Naive thymus-derived CD4-positive, alpha-beta T cell (primary cell): ENCODE data around the gene EVL. TPM values are rescaled to one million over a fixed set of nuclear protein-coding genes. Genes with fewer than 3 reads are reported as not detected.

Source experiments
- ATAC-seq: fragments of 150-1000 bp; cut with Tn5 transposase; 2 replicates; pipeline ENCODE4 v1.10.0; 2021; ENCODE audit warnings: mild to moderate bottlenecking, moderate library complexity
- CTCF ChIA-PET: fragments of 350-600 bp; sonication (Branson Sonifier 250); formaldehyde crosslinking; loops from one replicate; lab custom pipeline; 2021; ENCODE audit warnings: antibody characterized with exemption; lab: Charles Lee
- POLR2A ChIA-PET: fragments of 350-600 bp; sonication (Branson Sonifier 250); formaldehyde crosslinking; loops from one replicate; lab custom pipeline; 2021; ENCODE audit warnings: antibody characterized with exemption, inconsistent platforms; lab: Charles Lee
- DNase-seq, 9 donors: peaks; one replicate each; pipeline versions ENCODE4 v3.0.0 to v3.0.0-alpha.2; 2020 to 2022; ENCODE audit warnings: mixed read lengths in 1 of 9
- H3K27ac ChIP-seq: one replicate; pipeline ENCODE4 v1.7.0; 2013; ENCODE audit warnings: mild to moderate bottlenecking, low read depth, low read length, moderate library complexity
- H3K27me3 ChIP-seq, 2 donors: one replicate each; pipeline ENCODE4 v1.7.0; 2013; ENCODE audit warnings: low read length in 2 of 2, mild to moderate bottlenecking in 2 of 2, moderate library complexity in 2 of 2; ENCODE audit not compliant: control insufficient read depth in 2 of 2, insufficient read depth in 2 of 2
- H3K36me3 ChIP-seq, 3 experiments: 1 replicate in 2 of 3; 2 replicates in 1 of 3; pipeline ENCODE4 v1.7.0; 2013; ENCODE audit warnings: low read length in 3 of 3, mild to moderate bottlenecking in 3 of 3, moderate library complexity in 1 of 3; ENCODE audit not compliant: insufficient read depth in 3 of 3, control insufficient read depth in 2 of 3
- H3K4me1 ChIP-seq, 2 donors: one replicate each; pipeline ENCODE4 v1.7.0; 2013; ENCODE audit warnings: low read length in 2 of 2, mild to moderate bottlenecking in 2 of 2, moderate library complexity in 1 of 2; ENCODE audit not compliant: control insufficient read depth in 2 of 2, insufficient read depth in 2 of 2
- H3K4me3 ChIP-seq: 2 replicates; pipeline ENCODE4 v1.7.0; 2013; ENCODE audit warnings: mild to moderate bottlenecking, low read length
- H3K9me3 ChIP-seq, 3 experiments: 1 replicate in 2 of 3; 2 replicates in 1 of 3; pipeline ENCODE4 v1.7.0; 2013; ENCODE audit warnings: low read length in 3 of 3; ENCODE audit not compliant: control insufficient read depth in 2 of 3
- H3K27ac Mint-ChIP-seq, 9 donors: one replicate each; pipeline ENCODE4 v1.8.0; 2020 to 2022; ENCODE audit warnings: mixed read lengths in 9 of 9, mild to moderate bottlenecking in 8 of 9, moderate library complexity in 5 of 9, inconsistent platforms in 2 of 9
- H3K27me3 Mint-ChIP-seq, 5 donors: one replicate each; pipeline ENCODE4 v1.8.0; 2021 to 2022; ENCODE audit warnings: mixed read lengths in 5 of 5, mild to moderate bottlenecking in 1 of 5
- H3K36me3 Mint-ChIP-seq, 5 donors: one replicate each; pipeline ENCODE4 v1.8.0; 2020 to 2022; ENCODE audit warnings: mixed read lengths in 5 of 5, mild to moderate bottlenecking in 3 of 5, inconsistent platforms in 1 of 5
- H3K4me1 Mint-ChIP-seq, 7 donors: one replicate each; pipeline ENCODE4 v1.8.0; 2020 to 2022; ENCODE audit warnings: mixed read lengths in 7 of 7, mild to moderate bottlenecking in 3 of 7, inconsistent platforms in 1 of 7
- H3K4me3 Mint-ChIP-seq, 10 donors: one replicate each; pipeline ENCODE4 v1.8.0; 2020 to 2022; ENCODE audit warnings: mild to moderate bottlenecking in 10 of 10, mixed read lengths in 10 of 10, moderate library complexity in 6 of 10, inconsistent platforms in 2 of 10
- H3K9me3 Mint-ChIP-seq, 11 donors: one replicate each; pipeline ENCODE4 v1.8.0; 2020 to 2022; ENCODE audit warnings: mixed read lengths in 11 of 11, mild to moderate bottlenecking in 4 of 11, inconsistent platforms in 1 of 11, moderate library complexity in 1 of 11
- intact Hi-C, 2 donors: fragments of 100-400 bp; cut with micrococcal nuclease; formaldehyde crosslinking; loops; one replicate each; pipeline ENCODE4 v1.15.1; 2023
- polyA plus RNA-seq, 2 donors: library from polyadenylated mRNA; unstranded; fragments of 300-500 nt; fragmentation: Illumina TruSeq; gene quantifications; one replicate each; pipeline ENCODE4 v1.2.3, GENCODE V29; 2021
- total RNA-seq, 6 experiments: library from RNA in 5 of 6; stranded (reverse) in 5 of 6; gene quantifications; 1 replicate in 5 of 6; 2 replicates in 1 of 6; pipeline ENCODE4 v1.2.3 and lab custom pipeline; 2021 to 2026

Gene EVL
- total and polyA plus RNA-seq, 7 experiments from 2014 or later, result 163 to 1,469 (median 936) TPM

DNA sequence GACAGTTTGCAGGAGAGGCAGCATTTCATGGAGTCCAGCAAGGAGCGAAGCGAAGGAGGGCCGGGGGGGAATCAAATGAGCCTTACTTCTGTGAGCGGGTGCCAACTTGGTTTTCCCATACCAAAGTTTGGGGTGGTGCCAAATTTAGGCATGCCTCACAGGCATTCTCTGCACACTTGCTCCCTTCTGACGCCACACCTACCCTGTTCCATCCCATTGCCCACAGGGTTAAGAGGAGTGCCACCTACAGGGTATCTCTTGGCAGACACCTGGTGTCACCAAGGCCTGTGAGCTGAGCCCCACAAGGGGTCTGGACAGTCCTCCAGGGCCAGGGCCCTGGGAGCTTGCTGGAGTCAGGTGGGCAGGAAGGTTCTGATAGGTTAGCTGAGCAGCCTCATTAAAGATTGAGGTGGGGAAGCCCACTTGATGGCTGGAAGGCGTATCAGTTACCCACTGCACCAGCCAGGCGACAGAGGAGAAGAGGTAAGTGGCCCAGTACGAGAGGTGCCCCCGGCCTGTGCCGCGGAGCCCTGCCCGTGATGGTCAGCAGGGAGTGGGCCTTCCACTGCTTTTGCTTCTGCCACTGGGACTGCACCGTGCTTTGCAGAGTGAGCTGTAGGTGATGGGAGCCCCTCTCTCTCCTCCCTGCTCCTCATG lies 49.0 kb downstream of the EVL start:
- no peaks in the 10 kb centered on the region for H3K9me3 ChIP-seq
- peaks cover 0 to 16% of the 10 kb centered on the region in 2 donors for H3K4me1 ChIP-seq
- Mint-ChIP-seq H3K27ac (peak overlapping the region in 8 of 9 donors; percentile 28 to 93 (median 82)), H3K36me3 (peaks cover 19 to 42% (median 24%) of the 10 kb centered on the region in 5 donors), H3K4me3 (no peak overlapping the region), H3K4me1 (peaks cover 42 to 73% (median 50%) of the 10 kb centered on the region in 7 donors), H3K27me3 (no peaks in the 10 kb centered on the region), H3K9me3 (no peaks in the 10 kb centered on the region)
- H3K27me3 ChIP-seq, result no peaks in the 10 kb centered on the region
- ChIA-PET POLR2A (interaction anchor here (59.0 kb wide), 1 partner anchor 49 kb away, joined by 2344 read pairs; the partner anchor contains the start of gene EVL), CTCF (interaction anchor here (1.1 to 35.2 kb wide), 2 partner anchors 8 to 41 kb away, joined by 4 to 758 read pairs; partner anchors contain the start of gene EVL)
- DNase-seq (no peak), ATAC-seq (no peak)
- no peak overlapping the region for H3K4me3 ChIP-seq
- peaks cover 38 to 98% (median 41%) of the 10 kb centered on the region in 3 experiments for H3K36me3 ChIP-seq
- intact Hi-C loops, result no loop called here
- peak overlapping the region; percentile 56 for H3K27ac ChIP-seq

GRCh38 chr14:100115236-100115635 lies 50.0 kb downstream of the EVL start:
- CTCF ChIA-PET, result interaction anchor here (0.7 to 35.2 kb wide), 5 partner anchors 9 to 77 kb away, joined by 3 to 758 read pairs (median 4); partner anchors contain the start of gene EVL
- DNase-seq, result no peak
- no peaks in the 10 kb centered on the region for H3K9me3 Mint-ChIP-seq
- H3K27ac Mint-ChIP-seq, result peak overlapping the region in 7 of 9 donors; percentile 40 to 87 (median 67)
- intact Hi-C loops, result no loop called here
- H3K4me1 Mint-ChIP-seq, result peaks cover 42 to 70% (median 50%) of the 10 kb centered on the region in 7 donors
- no peak overlapping the region for H3K4me3 Mint-ChIP-seq
- Histone ChIP-seq H3K27ac (no peak overlapping the region), H3K36me3 (peaks cover 41 to 98% (median 42%) of the 10 kb centered on the region in 3 experiments), H3K4me1 (peaks cover 0 to 15% of the 10 kb centered on the region in 2 donors), H3K27me3 (no peaks in the 10 kb centered on the region), H3K4me3 (no peak overlapping the region), H3K9me3 (no peaks in the 10 kb centered on the region)
- ATAC-seq, result no peak
- POLR2A ChIA-PET, result interaction anchor here (59.0 kb wide), 1 partner anchor 50 kb away, joined by 2344 read pairs; the partner anchor contains the start of gene EVL
- peaks cover 19 to 37% (median 26%) of the 10 kb centered on the region in 5 donors for H3K36me3 Mint-ChIP-seq
- H3K27me3 Mint-ChIP-seq, result no peaks in the 10 kb centered on the region

GRCh38 chr14:100115726-100116125 lies 50.5 kb downstream of the EVL start:
- no peaks in the 10 kb centered on the region for H3K27me3 Mint-ChIP-seq
- H3K4me1 ChIP-seq, result peaks cover 0 to 15% of the 10 kb centered on the region in 2 donors
- no peaks in the 10 kb centered on the region for H3K9me3 ChIP-seq
- H3K27me3 ChIP-seq, result no peaks in the 10 kb centered on the region
- H3K36me3 Mint-ChIP-seq, result peaks cover 19 to 39% (median 30%) of the 10 kb centered on the region in 5 donors
- H3K4me3 ChIP-seq, result no peak overlapping the region
- peaks cover 44 to 69% (median 53%) of the 10 kb centered on the region in 7 donors for H3K4me1 Mint-ChIP-seq
- no peak for DNase-seq
- ChIA-PET CTCF (interaction anchor here (0.7 to 35.2 kb wide), 5 partner anchors 10 to 77 kb away, joined by 3 to 758 read pairs (median 4); partner anchors contain the start of gene EVL), POLR2A (interaction anchor here (59.0 kb wide), 1 partner anchor 51 kb away, joined by 2344 read pairs; the partner anchor contains the start of gene EVL)
- no peak for ATAC-seq
- H3K4me3 Mint-ChIP-seq, result no peak overlapping the region
- intact Hi-C loops, result no loop called here
- H3K9me3 Mint-ChIP-seq, result no peaks in the 10 kb centered on the region
- H3K27ac Mint-ChIP-seq, result peak overlapping the region in 7 of 9 donors; percentile 45 to 87 (median 67)
- no peak overlapping the region for H3K27ac ChIP-seq
- peaks cover 37 to 98% (median 42%) of the 10 kb centered on the region in 3 experiments for H3K36me3 ChIP-seq

DNA sequence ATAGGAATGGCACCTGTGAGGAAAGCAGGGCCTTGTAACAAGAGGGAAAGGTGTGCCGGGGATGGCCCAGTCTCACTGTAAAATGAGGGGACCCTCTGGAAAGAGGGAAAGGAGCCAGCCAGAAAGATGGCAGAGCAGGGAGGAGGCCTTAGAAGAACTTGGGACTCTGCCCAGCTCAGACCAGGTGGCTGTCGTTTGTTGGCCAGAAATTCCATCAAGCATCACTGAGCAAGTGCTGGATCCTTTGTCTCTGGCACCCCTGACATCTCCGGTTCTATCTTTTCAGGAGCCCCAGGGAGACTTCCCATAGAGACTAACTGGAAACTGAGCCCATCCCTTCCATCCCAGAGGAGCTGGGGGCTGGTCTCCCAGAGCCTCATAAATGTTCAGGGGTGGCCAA lies 50.9 kb downstream of the EVL start:
- Mint-ChIP-seq H3K27ac (peak overlapping the region in 7 of 9 donors; percentile 43 to 87 (median 75)), H3K27me3 (no peaks in the 10 kb centered on the region), H3K36me3 (peaks cover 19 to 41% (median 30%) of the 10 kb centered on the region in 5 donors), H3K4me1 (peaks cover 44 to 69% (median 53%) of the 10 kb centered on the region in 7 donors), H3K9me3 (no peaks in the 10 kb centered on the region), H3K4me3 (no peak overlapping the region)
- Histone ChIP-seq H3K4me3 (no peak overlapping the region), H3K27ac (no peak overlapping the region), H3K27me3 (no peaks in the 10 kb centered on the region), H3K4me1 (peaks cover 0 to 15% of the 10 kb centered on the region in 2 donors), H3K36me3 (peaks cover 37 to 99% (median 42%) of the 10 kb centered on the region in 3 experiments), H3K9me3 (no peaks in the 10 kb centered on the region)
- ChIA-PET CTCF (interaction anchor here (1.0 to 35.2 kb wide), 4 partner anchors 8 to 77 kb away, joined by 4 to 758 read pairs (median 8); partner anchors contain the start of gene EVL), POLR2A (interaction anchor here (59.0 kb wide), 1 partner anchor 51 kb away, joined by 2344 read pairs; the partner anchor contains the start of gene EVL)
- intact Hi-C loops, result no loop called here
- DNase-seq, result no peak
- no peak for ATAC-seq

DNA sequence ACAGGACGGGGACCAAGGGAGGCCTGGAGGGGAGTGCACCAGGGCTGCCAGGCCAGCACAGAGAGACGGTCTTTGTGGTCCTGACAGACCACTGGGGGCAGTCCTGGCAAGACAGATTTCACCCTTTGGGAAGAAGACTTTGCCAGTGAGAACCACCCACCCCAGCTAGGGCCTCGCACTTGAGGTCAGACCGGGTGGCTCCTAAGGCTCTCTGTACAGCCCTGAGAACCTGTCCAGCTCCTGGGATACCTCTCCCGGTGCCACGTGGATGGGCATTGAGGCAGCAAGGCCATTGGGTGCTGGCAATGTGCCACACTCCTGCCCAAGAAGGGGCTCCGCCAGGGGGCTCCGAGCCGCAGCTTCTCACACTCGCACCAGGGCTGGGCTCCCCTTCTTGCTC lies 51.8 kb downstream of the EVL start:
- no peak for ATAC-seq
- no peak overlapping the region for H3K4me3 ChIP-seq
- DNase-seq, result no peak
- Mint-ChIP-seq H3K27me3 (no peaks in the 10 kb centered on the region), H3K4me3 (no peak overlapping the region), H3K4me1 (peaks cover 41 to 65% (median 51%) of the 10 kb centered on the region in 7 donors), H3K9me3 (no peaks in the 10 kb centered on the region), H3K27ac (peak overlapping the region in 6 of 9 donors; percentile 42 to 92 (median 68)), H3K36me3 (peaks cover 19 to 38% (median 28%) of the 10 kb centered on the region in 5 donors)
- POLR2A ChIA-PET, result interaction anchor here (1.2 to 59.0 kb wide), 2 partner anchors 10 to 52 kb away, joined by 4 to 2344 read pairs; partner anchors contain the start of gene EVL
- peaks cover 0 to 15% of the 10 kb centered on the region in 2 donors for H3K4me1 ChIP-seq
- intact Hi-C loops, result no loop called here
- H3K27ac ChIP-seq, result peak overlapping the region; percentile 41
- no peaks in the 10 kb centered on the region for H3K27me3 ChIP-seq
- H3K36me3 ChIP-seq, result peaks cover 33 to 100% (median 42%) of the 10 kb centered on the region in 3 experiments
- H3K9me3 ChIP-seq, result no peaks in the 10 kb centered on the region
- CTCF ChIA-PET, result interaction anchor here (1.1 to 35.2 kb wide), 3 partner anchors 9 to 75 kb away, joined by 3 to 758 read pairs (median 11); partner anchors contain the start of gene EVL

GRCh38 chr14:100117633-100118395 lies 52.6 kb downstream of the EVL start:
- no peaks in the 10 kb centered on the region for H3K9me3 ChIP-seq
- Mint-ChIP-seq H3K36me3 (peaks cover 17 to 30% (median 22%) of the 10 kb centered on the region in 5 donors), H3K9me3 (no peaks in the 10 kb centered on the region), H3K27ac (peak overlapping the region; percentile 30 to 92 (median 67)), H3K27me3 (no peaks in the 10 kb centered on the region), H3K4me1 (peaks cover 35 to 58% (median 44%) of the 10 kb centered on the region in 7 donors), H3K4me3 (no peak overlapping the region)
- peaks cover 0 to 7% of the 10 kb centered on the region in 2 donors for H3K4me1 ChIP-seq
- CTCF ChIA-PET, result interaction anchor here (1.1 to 35.2 kb wide), 3 partner anchors 10 to 75 kb away, joined by 3 to 758 read pairs (median 11); partner anchors contain the start of gene EVL
- peaks cover 38 to 100% (median 41%) of the 10 kb centered on the region in 3 experiments for H3K36me3 ChIP-seq
- POLR2A ChIA-PET, result interaction anchor here (1.1 to 59.0 kb wide), 3 partner anchors 9 to 53 kb away, joined by 3 to 2344 read pairs (median 4); partner anchors contain the start of gene EVL
- intact Hi-C loops, result no loop called here
- no peaks in the 10 kb centered on the region for H3K27me3 ChIP-seq
- H3K27ac ChIP-seq, result peak overlapping the region; percentile 6
- ATAC-seq (peak; percentile 19), DNase-seq (no peak)
- H3K4me3 ChIP-seq, result no peak overlapping the region
